Measurements from ENCODE around the gene IKZF1. TPM values are rescaled to one million over a fixed set of nuclear protein-coding genes. Genes with fewer than 3 reads are reported as not detected.

The IKZF1 gene
- total RNA-seq, 2 donors from 2014 or later, result 24.4 to 57.8 TPM

GRCh38 chr7:50330696-50331095 is 26.2 kb downstream of the IKZF1 start:
- H3K27me3 ChIP-seq (replicated peaks; ENCODE audit: insufficient read depth), result no peaks in the 10 kb centered on the region
- H3K4me3 ChIP-seq, result no peak overlapping the region
- ATAC-seq (ENCODE audit: insufficient number of reproducible peaks, low FRiP score, low read depth) (no peak), DNase-seq (ENCODE audit: low spot score) (no peak)
- no peak overlapping the region for H3K27ac ChIP-seq
- no peaks in the 10 kb centered on the region for H3K4me1 ChIP-seq (ENCODE audit: control insufficient read depth in 1 of 2, low read depth in 2 of 2)
- no peaks in the 10 kb centered on the region for H3K9me3 ChIP-seq
- H3K36me3 ChIP-seq, result no peaks in the 10 kb centered on the region
- TF ChIP-seq CTCF (IDR thresholded peaks at IDR 0.05), result no peak

- H3K4me3 ChIP-seq, result no peak overlapping the region
- no peaks in the 10 kb centered on the region for H3K36me3 ChIP-seq
- H3K27me3 ChIP-seq (replicated peaks; ENCODE audit: insufficient read depth), result no peaks in the 10 kb centered on the region
- ATAC-seq (ENCODE audit: insufficient number of reproducible peaks, low FRiP score, low read depth), result no peak
- no peak overlapping the region for H3K27ac ChIP-seq
- H3K9me3 ChIP-seq, result no peaks in the 10 kb centered on the region
- DNase-seq (ENCODE audit: low spot score), result no peak
- TF ChIP-seq CTCF (IDR thresholded peaks at IDR 0.05), result no peak
- no peaks in the 10 kb centered on the region for H3K4me1 ChIP-seq (ENCODE audit: control insufficient read depth in 1 of 2, low read depth in 2 of 2)
Observed at GRCh38 chr7:50331564-50332208, 27.2 kb downstream of the IKZF1 start.

- no peak overlapping the region for H3K27ac ChIP-seq
- no peak for TF ChIP-seq CTCF (IDR thresholded peaks at IDR 0.05)
- no peaks in the 10 kb centered on the region for H3K9me3 ChIP-seq
- DNase-seq (ENCODE audit: low spot score), result no peak
- no peaks in the 10 kb centered on the region for H3K4me1 ChIP-seq (ENCODE audit: control insufficient read depth in 1 of 2, low read depth in 2 of 2)
- H3K36me3 ChIP-seq, result no peaks in the 10 kb centered on the region
- no peak overlapping the region for H3K4me3 ChIP-seq
- no peaks in the 10 kb centered on the region for H3K27me3 ChIP-seq (replicated peaks; ENCODE audit: insufficient read depth)
- no peak for ATAC-seq (ENCODE audit: insufficient number of reproducible peaks, low FRiP score, low read depth)
Observed at GRCh38 chr7:50332241-50333165, 28.0 kb downstream of the IKZF1 start.

GRCh38 chr7:50333221-50333651 is 28.7 kb downstream of the IKZF1 start:
- ATAC-seq (ENCODE audit: insufficient number of reproducible peaks, low FRiP score, low read depth) (no peak), DNase-seq (ENCODE audit: low spot score) (no peak)
- TF ChIP-seq CTCF (IDR thresholded peaks at IDR 0.05), result no peak
- Histone ChIP-seq H3K4me3 (no peak overlapping the region), H3K9me3 (no peaks in the 10 kb centered on the region), H3K27me3 (replicated peaks; ENCODE audit: insufficient read depth) (no peaks in the 10 kb centered on the region), H3K36me3 (no peaks in the 10 kb centered on the region), H3K4me1 (ENCODE audit: control insufficient read depth in 1 of 2, low read depth in 2 of 2) (no peaks in the 10 kb centered on the region), H3K27ac (no peak overlapping the region)

- no peaks in the 10 kb centered on the region for H3K36me3 ChIP-seq
- no peaks in the 10 kb centered on the region for H3K9me3 ChIP-seq
- H3K27ac ChIP-seq, result no peak overlapping the region
- ATAC-seq (ENCODE audit: insufficient number of reproducible peaks, low FRiP score, low read depth) (no peak), DNase-seq (ENCODE audit: low spot score) (no peak)
- H3K4me1 ChIP-seq (ENCODE audit: control insufficient read depth in 1 of 2, low read depth in 2 of 2), result no peaks in the 10 kb centered on the region
- no peak for TF ChIP-seq CTCF (IDR thresholded peaks at IDR 0.05)
- no peaks in the 10 kb centered on the region for H3K27me3 ChIP-seq (replicated peaks; ENCODE audit: insufficient read depth)
- no peak overlapping the region for H3K4me3 ChIP-seq
Observed at GRCh38 chr7:50334341-50334994, 30.0 kb downstream of the IKZF1 start.
